A549 treated with ZK216348 at 1 μM for 4 hours (cell line): ENCODE results near the gene SNRPA. TPM values are rescaled to one million over a fixed set of nuclear protein-coding genes. Genes with fewer than 3 reads are reported as not detected.

Experiments
- total RNA-seq: library from RNA; stranded (reverse); fragments of 200-300 nt; extraction: Qiagen RNA extraction; gene quantifications from 5 replicates; pipeline ENCODE4 v1.2.3, GENCODE V29; 2022; ENCODE audit warnings: low read depth

SNRPA gene
- total RNA-seq = 153 to 193 TPM (median 158 TPM) in 5 replicates

GRCh38 chr19:40750874-40751537 lies at the start of gene SNRPA:
SNRPA (plus strand) TSS chr19:40751203; CDS start chr19:40751409, 206 bp downstream.

GRCh38 chr19:40716482-40717324 lies 34.3 kb upstream of the SNRPA start, which contains the start of the genes COQ8B and ITPKC:
COQ8B (minus strand) TSS chr19:40716886; CDS start chr19:40714632, 2,254 bp downstream.
ITPKC (plus strand) TSS chr19:40717112; CDS start chr19:40717136, 24 bp downstream.

GRCh38 chr19:40750058-40750873 lies 737 bp upstream of the SNRPA start, which contains the start of gene ACTMAP:
ACTMAP (minus strand) TSS chr19:40750477; CDS start chr19:40749803, 674 bp downstream.

GRCh38 chr19:40774916-40775631 lies 24.1 kb downstream of the SNRPA start, which contains the start of gene MIA:
MIA (plus strand) TSS chr19:40775521; CDS start chr19:40775543, 22 bp downstream.

GRCh38 chr19:40777937-40778705 lies 27.1 kb downstream of the SNRPA start, which contains the start of gene RAB4B:
RAB4B (plus strand) TSS chr19:40778247; CDS start chr19:40778376, 129 bp downstream.

GRCh38 chr19:40798683-40799557 lies 47.9 kb downstream of the SNRPA start, which contains the start of gene EGLN2:
EGLN2 (plus strand) TSS chr19:40799191; CDS start chr19:40800573, 1,382 bp downstream.

Other genes starting within 250 kb of the SNRPA start
- gene SHKBP1, start 174.3 kb upstream of the SNRPA start, total RNA-seq = 81.7 to 154 TPM (median 141 TPM) in 5 replicates
- 31.7 to 70.4 TPM (median 60.7 TPM) in 5 replicates for gene LTBP4, start 149.8 kb upstream of the SNRPA start, total RNA-seq
- gene NUMBL, start 60.6 kb upstream of the SNRPA start, total RNA-seq = 42.3 to 77.6 TPM (median 74.4 TPM) in 5 replicates
- gene COQ8B, start 34.3 kb upstream of the SNRPA start, total RNA-seq = 53.2 to 88.6 TPM (median 87.2 TPM) in 5 replicates
- gene ITPKC, start 34.1 kb upstream of the SNRPA start, total RNA-seq = 18.3 to 29.6 TPM (median 27.3 TPM) in 5 replicates
- 13.2 to 20.0 TPM (median 18.7 TPM) in 5 replicates for gene ACTMAP, start 726 bp upstream of the SNRPA start, total RNA-seq
- not detected in 5 replicates for gene MIA, start 24.3 kb downstream of the SNRPA start, total RNA-seq
- 11.4 to 20.7 TPM (median 18.1 TPM) in 5 replicates for gene RAB4B, start 27.0 kb downstream of the SNRPA start, total RNA-seq
- 59.6 to 101 TPM (median 96.2 TPM) in 5 replicates for gene EGLN2, start 48.0 kb downstream of the SNRPA start, total RNA-seq
- not detected in 5 replicates for gene CYP2A6, start 99.2 kb downstream of the SNRPA start, total RNA-seq
- not detected in 5 replicates for gene CYP2A7, start 131.0 kb downstream of the SNRPA start, total RNA-seq
- gene CYP2B6, start 240.1 kb downstream of the SNRPA start, total RNA-seq = not detected in 5 replicates